Medulla oblongata (tissue), 1 donor: ENCODE results near the gene MTR.
"Not testable (repeated sequence)": the region's sequence is repeated elsewhere in the genome, so short reads cannot be mapped to it uniquely, and the experiment has no call there.

Source experiments
- DNase-seq: peaks from one replicate; pipeline ENCODE4 v3.0.0-alpha.2; 2015; ENCODE audit errors: extremely low spot score

MTR gene

DNA sequence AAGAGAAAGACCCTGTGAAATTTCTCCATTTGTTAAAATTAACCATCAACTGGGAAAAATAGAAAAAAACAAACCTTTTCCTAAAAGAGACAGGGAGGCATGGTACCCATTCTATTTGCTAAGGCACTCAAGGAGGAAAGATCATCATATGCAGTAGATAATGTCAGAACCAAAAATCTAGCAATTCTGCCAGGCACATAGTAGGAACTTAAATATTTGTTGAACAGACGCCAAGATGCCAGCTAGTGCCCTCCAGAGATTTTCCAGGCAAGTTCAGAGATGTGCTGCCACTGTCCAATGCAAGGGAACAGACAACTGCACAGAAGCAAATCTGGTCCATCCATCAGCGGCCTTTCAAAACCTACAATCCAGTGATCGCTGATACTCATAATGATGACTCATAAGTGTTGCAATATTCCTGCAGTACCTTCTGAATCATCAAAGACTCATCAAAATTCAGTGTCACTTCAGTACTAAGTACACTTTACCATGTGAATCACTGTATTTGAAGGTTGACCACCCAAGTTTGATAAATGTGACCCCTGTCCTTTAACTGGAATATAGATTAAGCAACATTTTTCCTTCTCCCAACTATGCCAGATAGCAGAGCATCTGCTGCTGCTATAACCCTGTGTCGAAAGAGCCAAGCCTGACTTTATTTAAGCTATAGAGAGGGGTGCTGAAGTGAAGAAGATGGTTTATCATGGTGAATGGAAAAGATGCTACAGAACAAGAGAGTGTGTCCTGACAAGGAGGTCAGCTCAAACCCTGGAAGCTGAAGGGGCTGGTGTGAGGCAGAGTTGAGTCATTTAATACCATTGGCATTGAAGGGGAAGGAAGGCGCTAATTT lies 110.0 kb downstream of the MTR start:
- DNase-seq = no peak

- no peak for DNase-seq
Observed at GRCh38 chr1:236907205-236907604, 112.1 kb downstream of the MTR start.

- no peak for DNase-seq
Observed at GRCh38 chr1:236908669-236909068, 113.6 kb downstream of the MTR start.

- DNase-seq = not testable (repeated sequence)
Observed at GRCh38 chr1:236911047-236911446, 116.0 kb downstream of the MTR start.

DNA sequence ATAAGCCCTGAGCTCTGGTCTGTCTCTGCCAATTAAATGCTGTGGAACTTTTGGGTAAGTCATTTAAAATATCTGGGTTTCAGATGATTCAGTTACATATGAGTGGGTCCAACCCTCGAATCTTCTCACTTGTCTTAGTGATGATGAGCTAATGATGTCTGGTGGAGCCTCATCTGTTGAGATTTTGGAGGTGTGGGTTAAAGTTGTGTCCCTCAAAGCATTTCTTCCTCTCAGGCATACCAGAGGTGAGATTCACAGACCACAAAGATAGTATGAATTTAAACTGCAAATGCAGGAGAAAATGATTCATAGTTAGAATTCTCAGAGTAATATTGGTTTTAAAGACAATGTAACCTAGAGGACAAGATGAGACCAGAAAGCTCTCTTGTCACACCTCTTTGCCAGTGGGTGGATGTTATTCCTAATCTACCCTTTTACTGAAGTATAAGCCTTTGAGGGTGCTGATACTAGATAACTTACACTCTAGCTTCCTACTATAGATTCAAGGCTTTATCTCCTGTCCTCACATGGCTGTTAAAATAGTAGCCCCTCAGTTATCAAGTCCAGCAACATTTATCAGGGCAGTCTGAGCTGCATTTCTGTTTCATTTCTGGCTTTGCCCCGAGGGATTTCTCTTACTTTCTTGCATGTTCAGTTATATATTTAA lies 118.4 kb downstream of the MTR start:
- DNase-seq = no peak

- DNase-seq = no peak
Observed at GRCh38 chr1:236914375-236914774, 119.3 kb downstream of the MTR start.

- no peak for DNase-seq
Observed at GRCh38 chr1:236916131-236916800, 121.2 kb downstream of the MTR start.

DNA sequence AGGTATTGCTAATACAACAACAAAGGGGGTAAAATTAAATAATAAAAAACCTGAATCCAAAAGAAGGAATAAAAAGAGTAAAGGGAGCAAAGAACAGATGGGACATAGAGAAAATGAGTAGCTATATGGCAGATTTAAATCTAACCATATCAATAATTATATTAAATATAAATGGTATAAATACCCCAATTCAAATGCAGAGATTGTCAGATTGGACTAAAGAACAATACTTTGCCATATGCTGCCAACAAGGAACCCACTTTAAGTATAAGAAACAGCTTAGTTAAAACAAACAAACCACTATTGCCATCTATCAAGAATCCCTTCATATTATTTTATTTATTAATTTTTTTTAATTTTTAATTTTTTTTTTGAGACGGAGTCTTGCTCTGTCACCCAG lies 122.4 kb downstream of the MTR start:
- no peak for DNase-seq

DNA sequence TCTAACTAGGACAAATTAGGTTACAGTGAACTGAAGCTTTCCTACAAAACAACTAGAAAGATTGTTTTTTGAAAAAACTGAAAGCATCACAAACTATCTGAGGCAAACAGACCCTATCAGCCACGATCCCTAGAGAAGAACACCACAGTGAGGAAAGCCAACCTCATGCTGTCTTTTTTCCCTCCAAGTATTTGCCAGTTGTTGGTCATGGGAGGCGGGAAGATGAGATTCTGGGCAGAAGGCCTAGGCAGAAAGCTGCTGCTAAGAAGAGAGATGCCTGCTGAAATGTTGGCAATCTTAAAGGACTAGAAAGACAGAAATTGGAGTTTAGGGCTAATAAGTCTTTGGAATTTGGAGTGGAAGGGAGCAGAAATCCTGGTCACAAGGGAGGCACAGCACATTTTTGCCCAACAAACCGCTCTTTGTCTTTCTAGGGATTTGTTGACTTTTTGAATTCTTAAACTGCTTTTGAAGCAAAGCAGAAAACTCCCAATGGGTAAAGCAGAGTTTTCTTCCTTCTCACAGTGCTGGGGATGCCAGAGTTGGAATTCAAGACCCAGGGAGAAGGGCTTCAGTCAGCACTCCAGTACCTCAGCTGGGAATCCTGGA lies 125.3 kb downstream of the MTR start:
- peak; percentile 40 for DNase-seq

GRCh38 chr1:236921610-236922009 lies 126.5 kb downstream of the MTR start:
- DNase-seq = no peak

DNA sequence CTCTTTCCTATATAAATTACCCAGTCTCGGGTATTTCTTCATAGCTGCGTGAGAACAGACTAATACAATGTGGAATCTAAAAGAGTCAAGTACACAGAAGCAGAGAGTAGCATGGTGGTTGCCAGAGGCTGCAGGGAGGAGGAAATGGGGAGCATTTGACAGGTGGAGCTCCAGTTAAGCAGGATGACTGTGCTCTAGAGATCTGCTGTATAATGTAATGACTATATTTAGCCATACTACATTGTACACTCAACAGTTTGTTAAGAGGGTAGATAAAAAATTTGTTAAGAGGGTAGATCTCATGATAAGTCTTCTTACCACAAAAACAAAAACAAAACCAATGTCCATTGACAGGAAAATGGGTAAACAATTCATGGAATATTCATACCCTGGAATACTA lies 127.1 kb downstream of the MTR start:
- DNase-seq = no peak

DNA sequence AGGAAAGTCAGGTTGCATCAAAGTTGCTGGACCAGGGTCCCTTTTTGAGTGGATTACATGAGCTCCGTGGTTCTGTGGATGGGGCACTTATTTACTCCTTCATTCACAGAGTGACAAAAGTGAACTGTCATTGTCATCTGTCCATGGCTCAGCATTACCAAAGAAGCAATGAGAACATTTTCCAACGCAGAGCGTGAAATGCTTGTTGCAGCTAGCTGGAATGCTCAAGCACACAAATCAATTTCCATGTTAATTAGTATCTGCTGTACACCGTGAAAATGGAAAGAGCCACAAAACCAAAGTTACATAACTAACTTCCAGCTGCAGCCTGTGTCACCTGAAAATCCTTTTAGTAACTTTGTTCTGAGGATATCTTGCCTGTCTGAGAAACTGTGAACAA lies 130.3 kb downstream of the MTR start:
- DNase-seq = no peak

GRCh38 chr1:236930503-236930902 lies 135.4 kb downstream of the MTR start:
- DNase-seq = no peak

GRCh38 chr1:236938760-236939159 lies 143.7 kb downstream of the MTR start:
- no peak for DNase-seq

GRCh38 chr1:236942431-236942830 lies 147.3 kb downstream of the MTR start:
- DNase-seq = no peak

- no peak for DNase-seq
Observed at GRCh38 chr1:236944556-236944955, 149.5 kb downstream of the MTR start.

- DNase-seq = no peak
Observed at GRCh38 chr1:236945002-236945401, 149.9 kb downstream of the MTR start.

DNA sequence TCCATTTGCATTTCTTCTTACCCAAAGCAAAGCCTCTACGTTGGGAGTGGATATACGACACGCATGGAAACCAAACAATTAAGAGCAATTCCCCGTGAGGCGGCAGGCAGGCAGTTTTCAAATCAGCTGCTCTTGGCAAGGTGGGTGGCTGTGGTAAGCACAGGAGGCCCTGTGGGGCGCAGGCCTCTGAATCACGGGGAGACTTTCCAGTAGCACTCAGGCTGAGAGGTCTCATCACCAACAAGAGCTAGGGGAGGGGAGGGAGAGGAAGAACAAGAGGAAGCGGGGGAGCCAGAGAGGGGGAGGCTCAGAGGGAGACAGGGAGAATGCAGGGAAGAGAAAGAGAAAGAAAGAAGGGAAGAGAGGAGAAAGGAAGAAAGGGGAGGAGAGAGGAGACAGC lies 152.7 kb downstream of the MTR start:
- no peak for DNase-seq

DNA sequence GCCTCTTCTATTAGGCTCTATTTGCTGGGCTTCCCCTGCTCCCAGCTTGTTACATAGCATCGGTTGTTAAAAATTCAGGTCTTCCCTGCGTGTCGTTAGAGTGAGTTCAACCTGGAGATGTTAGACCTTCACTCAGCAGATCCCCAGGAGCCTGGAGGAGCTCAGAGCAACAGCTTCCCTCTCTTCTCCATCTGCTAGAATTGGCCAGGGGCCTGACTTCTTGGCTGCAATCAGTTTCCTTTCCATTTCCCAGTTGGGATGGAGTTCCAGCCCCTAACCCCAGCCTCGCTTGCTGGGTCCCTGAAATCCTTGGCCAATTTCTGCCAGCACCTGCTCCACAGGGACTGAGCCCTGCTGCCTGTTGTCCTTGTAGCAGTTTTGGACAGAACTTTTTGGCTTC lies 153.3 kb downstream of the MTR start:
- DNase-seq = no peak

- DNase-seq = no peak
Observed at GRCh38 chr1:236948996-236949395, 153.9 kb downstream of the MTR start.

GRCh38 chr1:236950365-236950764 lies 155.3 kb downstream of the MTR start:
- DNase-seq = no peak

- no peak for DNase-seq
Observed at GRCh38 chr1:236951672-236952071, 156.6 kb downstream of the MTR start.
